ENCODE results near the gene TBX15.
"Not testable (repeated sequence)": the region's sequence is repeated elsewhere in the genome, so short reads cannot be mapped to it uniquely, and the experiment has no call there.

TBX15 gene

DNA sequence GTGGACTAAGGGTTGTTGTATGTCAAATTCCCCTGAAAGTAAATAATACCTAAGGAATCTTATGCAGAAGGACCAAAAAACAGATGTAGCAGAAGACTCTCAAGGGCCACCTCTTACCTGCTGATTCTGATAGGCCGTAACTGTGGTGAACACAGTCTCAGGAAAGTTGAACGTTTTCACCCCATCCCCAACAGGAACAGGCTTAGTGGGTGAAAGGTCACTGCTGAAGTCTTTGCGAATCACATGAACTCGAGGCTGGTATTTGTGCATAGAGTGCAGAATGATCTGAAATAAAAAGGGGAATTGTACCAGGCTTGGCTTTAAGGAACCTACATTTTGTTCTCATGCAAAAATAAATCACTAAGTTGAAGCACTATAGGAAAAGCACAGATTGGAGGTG is 64.8 kb downstream of the TBX15 start:
- DNase-seq: no peak

DNA sequence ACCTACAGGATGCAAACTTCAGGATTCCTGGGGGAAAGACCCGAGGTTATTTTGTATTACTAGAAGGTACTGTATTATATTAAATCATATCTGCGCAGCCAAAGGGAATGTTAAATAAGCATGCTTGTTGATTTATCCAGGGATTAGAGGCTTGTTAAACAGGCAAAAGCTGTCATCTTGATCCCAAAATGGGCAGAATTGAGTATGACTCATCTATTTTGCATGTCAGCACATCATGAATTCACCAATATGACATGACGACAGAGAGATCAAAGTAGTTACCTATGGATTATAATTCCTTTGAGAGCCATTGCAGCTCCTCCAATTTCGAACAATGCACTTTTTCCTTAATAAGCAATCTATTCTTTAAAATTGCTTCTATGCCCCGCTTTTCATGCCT is 66.1 kb downstream of the TBX15 start:
- DNase-seq: no peak

- DNase-seq: no peak
Observed at GRCh38 chr1:118920124-118920717, 67.9 kb downstream of the TBX15 start.

GRCh38 chr1:118918940-118919259 is 69.2 kb downstream of the TBX15 start:
- no peak for DNase-seq

DNA sequence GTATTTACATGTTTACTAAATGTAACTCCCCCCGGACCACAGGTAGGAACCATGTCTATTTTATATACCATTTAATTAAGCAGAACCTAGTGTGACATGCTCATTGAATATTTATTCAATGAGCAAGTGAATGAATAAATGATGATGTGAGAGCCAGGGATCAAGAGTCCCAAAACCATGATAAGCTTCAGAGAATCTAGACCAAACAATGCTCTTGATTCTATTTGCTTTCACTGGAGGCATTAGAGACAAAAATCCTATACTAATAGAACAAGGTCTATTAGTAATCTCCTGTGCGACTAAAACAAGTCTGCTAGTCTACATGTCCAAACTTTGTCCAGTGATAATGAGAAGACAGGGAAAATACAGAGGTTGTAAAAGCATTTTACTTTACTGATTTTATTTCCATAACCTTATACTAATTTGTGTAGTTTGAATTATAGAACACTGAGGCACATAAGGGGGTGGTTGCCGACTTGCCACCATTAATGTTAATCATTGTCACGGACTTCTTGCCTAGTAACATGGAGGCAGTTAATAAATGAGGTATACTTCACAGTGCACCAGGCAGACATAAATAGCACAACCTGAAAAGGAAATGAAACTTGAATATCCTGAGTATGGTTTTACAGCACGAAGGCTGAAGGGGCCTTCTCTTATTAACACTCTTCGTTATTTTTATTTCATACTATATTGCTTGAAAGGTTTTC is 69.8 kb downstream of the TBX15 start:
- no peak for DNase-seq

- DNase-seq: not testable (repeated sequence)
Observed at GRCh38 chr1:118916346-118916745, 71.8 kb downstream of the TBX15 start.

- DNase-seq: no peak
Observed at GRCh38 chr1:118914379-118915161, 73.6 kb downstream of the TBX15 start.

DNA sequence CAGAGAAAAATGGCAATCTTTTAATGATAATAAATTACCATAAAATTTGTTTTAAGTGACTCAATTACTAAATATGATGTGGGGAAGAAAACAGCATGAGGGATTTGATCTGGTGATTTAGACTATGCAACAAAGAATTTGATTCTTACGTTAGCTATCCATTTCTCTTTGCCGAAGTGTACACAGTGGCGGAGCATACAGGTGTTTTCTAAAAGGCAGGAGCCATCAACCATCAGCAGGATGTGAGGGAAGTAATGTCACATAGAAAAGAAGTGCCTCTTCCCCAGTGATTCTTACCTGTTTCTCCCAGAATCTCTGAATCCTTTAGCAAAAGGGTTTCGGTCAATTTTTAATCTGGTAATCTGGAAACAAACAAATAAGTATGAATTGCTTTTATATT is 74.3 kb downstream of the TBX15 start:
- no peak for DNase-seq

DNA sequence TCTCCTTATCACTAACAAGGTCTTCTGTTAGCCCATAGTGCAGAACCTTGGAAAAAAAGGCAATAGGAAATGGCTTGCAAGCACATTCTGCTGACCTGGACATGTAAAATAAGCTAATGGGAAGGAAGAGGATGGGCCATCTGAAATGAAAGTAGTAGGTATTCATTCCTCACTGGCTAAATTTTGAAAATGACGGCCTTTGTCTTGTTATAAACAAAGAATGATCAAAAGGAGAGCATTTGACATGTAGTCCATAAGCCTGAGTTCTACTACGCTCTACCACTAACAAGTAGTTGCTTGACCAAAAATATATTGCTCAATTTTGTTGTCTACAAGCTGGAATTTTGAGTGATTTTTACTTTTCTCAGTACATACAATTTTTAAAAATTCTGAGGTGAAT is 75.6 kb downstream of the TBX15 start:
- DNase-seq: no peak

GRCh38 chr1:118911571-118911970 is 76.6 kb downstream of the TBX15 start:
- no peak for DNase-seq

- no peak for DNase-seq
Observed at GRCh38 chr1:118907466-118907865, 80.7 kb downstream of the TBX15 start.

DNA sequence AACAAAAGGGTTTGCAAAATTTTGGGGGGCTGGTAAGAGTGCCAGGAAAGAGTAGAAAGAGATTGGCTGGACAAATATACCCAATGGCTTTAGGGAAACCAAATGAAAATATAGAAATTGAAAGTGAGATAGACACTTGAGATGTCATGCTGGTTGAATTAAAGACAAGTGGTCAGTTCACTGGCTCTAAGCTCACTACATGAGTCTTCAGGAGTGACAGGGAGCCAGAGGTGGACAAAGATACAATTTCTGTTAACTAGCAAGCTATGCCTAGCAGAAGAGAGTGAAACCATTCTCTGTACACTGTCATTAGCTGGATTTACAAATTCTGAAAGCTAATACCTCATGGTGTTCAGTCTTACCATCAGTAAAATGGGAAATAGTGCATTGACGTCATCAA is 82.5 kb downstream of the TBX15 start:
- DNase-seq: no peak

- DNase-seq: no peak
Observed at GRCh38 chr1:118905196-118905595, 82.9 kb downstream of the TBX15 start.

DNA sequence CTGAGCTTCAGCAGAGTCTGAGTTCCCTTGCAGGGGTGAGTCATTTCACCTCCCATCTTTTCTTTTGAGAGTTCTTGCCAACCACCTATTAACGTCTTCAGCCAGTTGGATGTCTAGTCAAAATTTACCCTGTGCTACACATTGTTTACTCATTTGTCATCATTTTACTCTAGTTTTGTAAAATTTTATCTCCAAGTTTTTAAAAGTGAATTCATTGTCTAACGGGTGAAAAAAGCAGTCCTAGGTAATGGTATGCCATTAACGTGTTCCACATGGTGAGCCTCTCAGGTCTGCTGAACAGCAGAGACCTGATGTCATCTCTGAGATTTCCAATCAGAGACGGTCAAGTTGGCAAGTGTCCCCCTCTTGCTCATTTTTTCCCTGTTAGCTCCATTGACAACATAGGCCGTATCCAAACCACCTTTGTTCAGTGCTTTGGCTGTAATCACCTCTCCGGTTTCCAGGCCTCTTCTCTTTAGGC is 85.4 kb downstream of the TBX15 start:
- no peak for DNase-seq

- DNase-seq: no peak
Observed at GRCh38 chr1:118902299-118902698, 85.8 kb downstream of the TBX15 start.

- no peak for DNase-seq
Observed at GRCh38 chr1:118900643-118901440, 87.3 kb downstream of the TBX15 start.

DNA sequence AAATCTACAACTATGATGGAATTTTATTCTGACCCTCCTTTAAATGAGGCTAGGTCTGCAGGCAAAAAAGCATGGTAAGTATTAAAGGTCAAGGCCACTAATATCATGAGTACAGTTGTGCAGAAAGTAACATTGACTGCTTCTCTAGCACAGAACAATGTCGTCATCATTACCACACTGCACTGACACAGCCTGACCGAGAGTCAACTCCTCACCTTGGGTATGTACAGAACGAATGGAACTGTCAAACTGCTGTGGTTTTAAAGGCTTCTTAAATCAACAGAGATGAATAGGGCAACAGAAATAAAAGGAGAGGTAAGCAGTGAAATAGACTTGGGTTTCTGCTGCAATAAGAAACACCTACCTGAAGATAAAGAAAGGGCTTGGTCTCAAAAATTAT is 88.8 kb downstream of the TBX15 start:
- DNase-seq: no peak

- DNase-seq: no peak
Observed at GRCh38 chr1:118898712-118899111, 89.4 kb downstream of the TBX15 start.

DNA sequence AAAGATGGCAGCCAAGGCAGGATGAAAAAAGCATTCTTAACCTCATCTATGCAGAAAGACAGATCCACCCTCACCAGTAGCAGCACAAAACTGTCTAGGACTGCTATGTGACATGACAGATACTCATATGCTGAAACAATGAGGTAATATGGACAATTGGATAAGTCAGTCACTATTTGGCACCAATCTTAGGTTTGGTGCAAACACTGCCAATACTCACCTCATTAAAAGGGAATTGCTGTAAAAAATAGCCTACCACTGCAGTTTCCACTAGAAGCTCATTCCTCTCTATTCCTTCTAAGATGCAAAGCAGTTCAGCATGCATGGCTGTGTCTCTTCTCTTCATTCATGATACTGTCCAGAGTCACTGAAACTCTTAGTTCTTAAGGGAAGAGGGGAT is 91.7 kb downstream of the TBX15 start:
- DNase-seq: no peak

DNA sequence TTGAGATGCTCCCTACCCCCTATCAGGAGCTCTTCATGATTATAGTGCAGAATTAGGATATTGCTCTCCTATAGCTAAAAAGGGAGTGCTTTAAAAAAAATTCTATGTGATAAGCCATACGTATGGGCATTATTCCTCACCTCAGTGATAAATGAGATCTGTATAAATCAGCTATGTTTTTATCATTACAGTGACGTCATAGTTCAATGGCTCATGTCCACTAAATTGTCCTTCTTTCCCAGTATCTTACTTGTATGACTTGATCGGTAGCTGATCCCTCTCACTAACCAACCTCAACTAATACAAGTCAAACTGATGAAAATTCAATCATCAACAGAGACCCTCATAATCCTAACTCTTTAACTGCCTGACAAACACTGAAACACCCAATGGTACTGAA is 93.3 kb downstream of the TBX15 start:
- DNase-seq: no peak

GRCh38 chr1:118890851-118891384 is 97.2 kb downstream of the TBX15 start:
- no peak for DNase-seq

DNA sequence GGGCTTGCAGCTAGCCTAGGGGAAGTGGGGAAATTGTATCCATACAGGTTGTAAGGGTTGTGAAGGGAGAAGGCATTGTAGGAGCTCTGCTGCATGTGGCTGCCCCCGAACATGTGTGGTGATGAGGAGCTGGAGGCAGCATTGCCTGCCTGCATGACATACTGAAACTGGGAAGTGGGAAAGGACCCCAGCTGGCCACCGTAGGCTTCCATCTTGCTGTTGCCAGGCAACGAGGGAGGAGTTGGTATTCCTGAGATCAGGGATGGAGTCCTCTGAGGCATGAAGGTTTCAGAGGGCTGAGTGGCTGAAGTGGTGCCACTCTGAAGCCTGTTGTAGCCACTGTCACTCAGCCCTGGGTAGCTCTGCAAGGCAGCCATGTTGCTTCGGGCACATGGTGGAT is 103.2 kb downstream of the TBX15 start:
- no peak for DNase-seq

GRCh38 chr1:118881751-118882150 is 106.4 kb downstream of the TBX15 start:
- no peak for DNase-seq
